Measurements from ENCODE around the gene TMEM108. TPM values are rescaled to one million over a fixed set of nuclear protein-coding genes. Genes with fewer than 3 reads are reported as not detected.

The TMEM108 gene
- total and polyA plus RNA-seq, 10 of the 15 experiments (the other 5 are each of a cell fraction or from before 2014, with no cell fraction given): 0.02 to 0.58 (median 0.12) TPM; not detected in 5

GRCh38 chr3:133171831-133172230 is 133.6 kb downstream of the TMEM108 start (continued):
- TF ChIP-seq, protein P1, sequence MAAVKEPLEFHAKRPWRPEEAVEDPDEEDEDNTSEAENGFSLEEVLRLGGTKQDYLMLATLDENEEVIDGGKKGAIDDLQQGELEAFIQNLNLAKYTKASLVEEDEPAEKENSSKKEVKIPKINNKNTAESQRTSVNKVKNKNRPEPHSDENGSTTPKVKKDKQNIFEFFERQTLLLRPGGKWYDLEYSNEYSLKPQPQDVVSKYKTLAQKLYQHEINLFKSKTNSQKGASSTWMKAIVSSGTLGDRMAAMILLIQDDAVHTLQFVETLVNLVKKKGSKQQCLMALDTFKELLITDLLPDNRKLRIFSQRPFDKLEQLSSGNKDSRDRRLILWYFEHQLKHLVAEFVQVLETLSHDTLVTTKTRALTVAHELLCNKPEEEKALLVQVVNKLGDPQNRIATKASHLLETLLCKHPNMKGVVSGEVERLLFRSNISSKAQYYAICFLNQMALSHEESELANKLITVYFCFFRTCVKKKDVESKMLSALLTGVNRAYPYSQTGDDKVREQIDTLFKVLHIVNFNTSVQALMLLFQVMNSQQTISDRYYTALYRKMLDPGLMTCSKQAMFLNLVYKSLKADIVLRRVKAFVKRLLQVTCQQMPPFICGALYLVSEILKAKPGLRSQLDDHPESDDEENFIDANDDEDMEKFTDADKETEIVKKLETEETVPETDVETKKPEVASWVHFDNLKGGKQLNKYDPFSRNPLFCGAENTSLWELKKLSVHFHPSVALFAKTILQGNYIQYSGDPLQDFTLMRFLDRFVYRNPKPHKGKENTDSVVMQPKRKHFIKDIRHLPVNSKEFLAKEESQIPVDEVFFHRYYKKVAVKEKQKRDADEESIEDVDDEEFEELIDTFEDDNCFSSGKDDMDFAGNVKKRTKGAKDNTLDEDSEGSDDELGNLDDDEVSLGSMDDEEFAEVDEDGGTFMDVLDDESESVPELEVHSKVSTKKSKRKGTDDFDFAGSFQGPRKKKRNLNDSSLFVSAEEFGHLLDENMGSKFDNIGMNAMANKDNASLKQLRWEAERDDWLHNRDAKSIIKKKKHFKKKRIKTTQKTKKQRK (IDR thresholded peaks at IDR 0.05; ENCODE audit: low read depth, low read length): no peak
- TF ChIP-seq RB1 (IDR thresholded peaks at IDR 0.05; ENCODE audit: borderline replicate concordance): no peak

GRCh38 chr3:133181392-133182150 is 143.4 kb downstream of the TMEM108 start:
- Histone ChIP-seq H3K9me3 (replicated peaks; ENCODE audit: control insufficient read depth, insufficient read depth, low read length) (no peaks in the 10 kb centered on the region), H3K9ac (ENCODE audit: control insufficient read depth, insufficient read depth, low read length) (no peak overlapping the region), H2AFZ (ENCODE audit: control insufficient read depth, low read depth, low read length) (no peak overlapping the region), H4K20me1 (ENCODE audit: control insufficient read depth, insufficient read depth) (no peaks in the 10 kb centered on the region), H3K27me3 (replicated peaks in 1 of 2; ENCODE audit: control insufficient read depth in 2 of 2, insufficient read depth in 2 of 2, low read length in 1 of 2) (no peaks in the 10 kb centered on the region), H3K36me3 (ENCODE audit: control insufficient read depth in 2 of 2, insufficient read depth in 2 of 2, low read length in 1 of 2) (no peaks in the 10 kb centered on the region), H3K4me3 (no peak overlapping the region), H3K27ac (ENCODE audit: control insufficient read depth, insufficient read depth) (no peak overlapping the region), H3K4me1 (ENCODE audit: control insufficient read depth, insufficient read depth, low read length) (no peaks in the 10 kb centered on the region), H3K79me2 (ENCODE audit: control insufficient read depth, insufficient read depth, low read length) (no peaks in the 10 kb centered on the region), H3K4me2 (ENCODE audit: control insufficient read depth, insufficient read depth) (no peak overlapping the region)
- BruUV-seq (replicated peaks): no TSS peak
- in situ Hi-C loops (cut with MboI) (no loop called here), intact Hi-C loops (cut with micrococcal nuclease; ENCODE audit: unreplicated experiment) (no loop called here)
- ChIA-PET POLR2A (no interaction called here), RAD21 (ENCODE audit: unreplicated experiment) (no interaction called here), SMC1A (ENCODE audit: uncharacterized antibody, unreplicated experiment) (interaction anchor here (1.3 kb wide), 1 partner anchor 140 kb away, joined by 3 read pairs; no protein-coding TSS in a partner anchor), CTCF (interaction anchor here (1.5 kb wide), 1 partner anchor 9 kb away, joined by 5 read pairs; no protein-coding TSS in a partner anchor)
- TF ChIP-seq SIX5 (IDR thresholded peaks at IDR 0.05; ENCODE audit: low read depth, low read length, severe bottlenecking) (no peak), CHD2 (IDR thresholded peaks at IDR 0.05; ENCODE audit: borderline replicate concordance, low read depth, low read length) (no peak), RELB (IDR thresholded peaks at IDR 0.05; ENCODE audit: low read depth) (no peak), NFIC (IDR thresholded peaks at IDR 0.05; ENCODE audit: low read depth, low read length) (no peak)
- WGBS (ENCODE audit: insufficient coverage, insufficient replicate concordance, low lambda C conversion rate, missing lambda C conversion rate): 38% methylated on average over 2 of the region's 2 CpGs
- ATAC-seq: no peak
- no peak for DNase-seq (ENCODE audit: low read depth, low spot score)
- no peak for FAIRE-seq

Measured in GM12878 (cell line).